HepG2 (cell line): ENCODE data around the gene GGA3. TPM values are rescaled to one million over a fixed set of nuclear protein-coding genes. Genes with fewer than 3 reads are reported as not detected.
A peak's percentile ranks its signal among the peaks of the same experiment; 100 is the strongest.

Source experiments
- DMTF1 ChIP-seq: sonication (generic); formaldehyde crosslinking; IDR thresholded peaks from 2 replicates; pipeline ENCODE4 v1.4.0; 2020; ENCODE audit warnings: mild to moderate bottlenecking, missing genetic modification reagents
- IRF1 ChIP-seq: sonication (generic); formaldehyde crosslinking; IDR thresholded peaks from 2 replicates; pipeline ENCODE4 v1.4.0; 2020; ENCODE audit warnings: low read depth, mild to moderate bottlenecking, missing genetic modification reagents
- SMYD3 ChIP-seq: sonication (generic); formaldehyde crosslinking; IDR thresholded peaks from 2 replicates; pipeline ENCODE4 v1.8.1; 2023; ENCODE audit warnings: mild to moderate bottlenecking, missing genetic modification reagents
- ZBTB39 ChIP-seq: sonication (generic); formaldehyde crosslinking; IDR thresholded peaks from 2 replicates; pipeline ENCODE4 v1.5.0; 2020; ENCODE audit warnings: missing genetic modification reagents
- ZNF333 ChIP-seq: sonication (generic); formaldehyde crosslinking; IDR thresholded peaks from 2 replicates; pipeline ENCODE4 v1.4.0; 2020; ENCODE audit warnings: mild to moderate bottlenecking, missing genetic modification reagents, borderline replicate concordance
- ZNF468 ChIP-seq: sonication (generic); formaldehyde crosslinking; IDR thresholded peaks from 2 replicates; pipeline ENCODE4 v1.8.0; 2022; ENCODE audit warnings: mild to moderate bottlenecking, moderate library complexity, missing genetic modification reagents
- ZNF747 ChIP-seq: sonication (generic); formaldehyde crosslinking; IDR thresholded peaks from 2 replicates; pipeline ENCODE4 v1.8.1; 2023; ENCODE audit warnings: missing genetic modification reagents, mild to moderate bottlenecking, borderline replicate concordance
- polyA plus RNA-seq, 8 experiments: library from polyadenylated mRNA; depleted of rRNA in 3 of 8; stranded (reverse) in 7 of 8; unstranded in 1 of 8; fragments of >200 nt; fragmentation: Illumina TruSeq in 4 of 8; extraction: Trizol in 4 of 8; gene quantifications; 2 replicates each; pipeline versions ENCODE4 v1.2.1 to v1.2.3, GENCODE V29; 2011 to 2016; ENCODE audit warnings: low read depth in 4 of 8, missing spikeins in 1 of 8, mixed read lengths in 1 of 8; ENCODE audit not compliant: insufficient read depth in 1 of 8
- total RNA-seq, 5 experiments: library from RNA; depleted of rRNA; stranded (reverse); fragments of >200 nt; fragmentation: Illumina TruSeq; extraction: Trizol; gene quantifications; 2 replicates each; pipeline ENCODE4 v1.2.3, GENCODE V29; 2016; ENCODE audit warnings: low read depth in 1 of 5
- TF ChIP-seq, protein P1 (sequence below): IDR thresholded peaks from 2 replicates; pipeline ENCODE4 v1.6.1; 2016; ENCODE audit warnings: low read depth
- TF ChIP-seq, protein P2 (sequence below): sonication (generic); formaldehyde crosslinking; IDR thresholded peaks from 2 replicates; pipeline ENCODE4 v1.4.0; 2020; ENCODE audit warnings: mild to moderate bottlenecking, missing genetic modification reagents
- TF ChIP-seq, protein P3 (sequence below): sonication (generic); formaldehyde crosslinking; IDR thresholded peaks from 2 replicates; pipeline ENCODE4 v1.4.0; 2020; ENCODE audit warnings: mild to moderate bottlenecking, missing genetic modification reagents
- TF ChIP-seq, protein P4 (sequence below): sonication (generic); formaldehyde crosslinking; IDR thresholded peaks from 2 replicates; pipeline ENCODE4 v1.4.0; 2020; ENCODE audit warnings: missing genetic modification reagents
- TF ChIP-seq, protein P5 (sequence below): sonication (generic); formaldehyde crosslinking; IDR thresholded peaks from 2 replicates; pipeline ENCODE4 v1.9.0; 2021; ENCODE audit warnings: missing genetic modification reagents, mild to moderate bottlenecking, borderline replicate concordance
- TF ChIP-seq, protein P6 (sequence below): sonication (generic); formaldehyde crosslinking; conservative IDR thresholded peaks from 2 replicates; pipeline ENCODE4 v1.8.1; 2023; ENCODE audit warnings: missing genetic modification reagents

GGA3 gene
- total and polyA plus RNA-seq, 2 of the 13 experiments (the other 11 are each of a cell fraction or from before 2014, with no cell fraction given) = 28.4 to 43.7 TPM

GRCh38 chr17:75267411-75268232 is 6.2 kb upstream of the GGA3 start (continued):
- TF ChIP-seq, protein P1, sequence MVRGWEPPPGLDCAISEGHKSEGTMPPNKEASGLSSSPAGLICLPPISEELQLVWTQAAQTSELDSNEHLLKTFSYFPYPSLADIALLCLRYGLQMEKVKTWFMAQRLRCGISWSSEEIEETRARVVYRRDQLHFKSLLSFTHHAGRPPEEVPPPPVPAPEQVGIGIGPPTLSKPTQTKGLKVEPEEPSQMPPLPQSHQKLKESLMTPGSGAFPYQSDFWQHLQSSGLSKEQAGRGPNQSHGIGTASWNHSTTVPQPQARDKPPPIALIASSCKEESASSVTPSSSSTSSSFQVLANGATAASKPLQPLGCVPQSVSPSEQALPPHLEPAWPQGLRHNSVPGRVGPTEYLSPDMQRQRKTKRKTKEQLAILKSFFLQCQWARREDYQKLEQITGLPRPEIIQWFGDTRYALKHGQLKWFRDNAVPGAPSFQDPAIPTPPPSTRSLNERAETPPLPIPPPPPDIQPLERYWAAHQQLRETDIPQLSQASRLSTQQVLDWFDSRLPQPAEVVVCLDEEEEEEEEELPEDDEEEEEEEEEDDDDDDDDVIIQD (CRISPR knock-in tag) = peak; percentile 10; the same call in 1 of the 2 replicates
- TF ChIP-seq IRF1 (no peak), ZNF747 (CRISPR knock-in tag) (no peak), ZNF333 (CRISPR knock-in tag) (0 out of 2 replicates have a peak, but pooled peaks have one; percentile 26), ZNF468 (CRISPR knock-in tag) (no peak), ZBTB39 (no peak), SMYD3 (CRISPR knock-in tag) (no peak), DMTF1 (no peak)
- TF ChIP-seq, protein P2, sequence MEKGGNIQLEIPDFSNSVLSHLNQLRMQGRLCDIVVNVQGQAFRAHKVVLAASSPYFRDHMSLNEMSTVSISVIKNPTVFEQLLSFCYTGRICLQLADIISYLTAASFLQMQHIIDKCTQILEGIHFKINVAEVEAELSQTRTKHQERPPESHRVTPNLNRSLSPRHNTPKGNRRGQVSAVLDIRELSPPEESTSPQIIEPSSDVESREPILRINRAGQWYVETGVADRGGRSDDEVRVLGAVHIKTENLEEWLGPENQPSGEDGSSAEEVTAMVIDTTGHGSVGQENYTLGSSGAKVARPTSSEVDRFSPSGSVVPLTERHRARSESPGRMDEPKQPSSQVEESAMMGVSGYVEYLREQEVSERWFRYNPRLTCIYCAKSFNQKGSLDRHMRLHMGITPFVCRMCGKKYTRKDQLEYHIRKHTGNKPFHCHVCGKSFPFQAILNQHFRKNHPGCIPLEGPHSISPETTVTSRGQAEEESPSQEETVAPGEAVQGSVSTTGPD (CRISPR knock-in tag) = no peak
- TF ChIP-seq, protein P3, sequence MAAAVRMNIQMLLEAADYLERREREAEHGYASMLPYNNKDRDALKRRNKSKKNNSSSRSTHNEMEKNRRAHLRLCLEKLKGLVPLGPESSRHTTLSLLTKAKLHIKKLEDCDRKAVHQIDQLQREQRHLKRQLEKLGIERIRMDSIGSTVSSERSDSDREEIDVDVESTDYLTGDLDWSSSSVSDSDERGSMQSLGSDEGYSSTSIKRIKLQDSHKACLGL (CRISPR knock-in tag) = peak; percentile 17; the same call in 1 of the 2 replicates
- TF ChIP-seq, protein P4, sequence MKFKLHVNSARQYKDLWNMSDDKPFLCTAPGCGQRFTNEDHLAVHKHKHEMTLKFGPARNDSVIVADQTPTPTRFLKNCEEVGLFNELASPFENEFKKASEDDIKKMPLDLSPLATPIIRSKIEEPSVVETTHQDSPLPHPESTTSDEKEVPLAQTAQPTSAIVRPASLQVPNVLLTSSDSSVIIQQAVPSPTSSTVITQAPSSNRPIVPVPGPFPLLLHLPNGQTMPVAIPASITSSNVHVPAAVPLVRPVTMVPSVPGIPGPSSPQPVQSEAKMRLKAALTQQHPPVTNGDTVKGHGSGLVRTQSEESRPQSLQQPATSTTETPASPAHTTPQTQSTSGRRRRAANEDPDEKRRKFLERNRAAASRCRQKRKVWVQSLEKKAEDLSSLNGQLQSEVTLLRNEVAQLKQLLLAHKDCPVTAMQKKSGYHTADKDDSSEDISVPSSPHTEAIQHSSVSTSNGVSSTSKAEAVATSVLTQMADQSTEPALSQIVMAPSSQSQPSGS = no peak
- TF ChIP-seq, protein P5, sequence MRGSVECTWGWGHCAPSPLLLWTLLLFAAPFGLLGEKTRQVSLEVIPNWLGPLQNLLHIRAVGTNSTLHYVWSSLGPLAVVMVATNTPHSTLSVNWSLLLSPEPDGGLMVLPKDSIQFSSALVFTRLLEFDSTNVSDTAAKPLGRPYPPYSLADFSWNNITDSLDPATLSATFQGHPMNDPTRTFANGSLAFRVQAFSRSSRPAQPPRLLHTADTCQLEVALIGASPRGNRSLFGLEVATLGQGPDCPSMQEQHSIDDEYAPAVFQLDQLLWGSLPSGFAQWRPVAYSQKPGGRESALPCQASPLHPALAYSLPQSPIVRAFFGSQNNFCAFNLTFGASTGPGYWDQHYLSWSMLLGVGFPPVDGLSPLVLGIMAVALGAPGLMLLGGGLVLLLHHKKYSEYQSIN (CRISPR knock-in tag) = no peak
- TF ChIP-seq, protein P6, sequence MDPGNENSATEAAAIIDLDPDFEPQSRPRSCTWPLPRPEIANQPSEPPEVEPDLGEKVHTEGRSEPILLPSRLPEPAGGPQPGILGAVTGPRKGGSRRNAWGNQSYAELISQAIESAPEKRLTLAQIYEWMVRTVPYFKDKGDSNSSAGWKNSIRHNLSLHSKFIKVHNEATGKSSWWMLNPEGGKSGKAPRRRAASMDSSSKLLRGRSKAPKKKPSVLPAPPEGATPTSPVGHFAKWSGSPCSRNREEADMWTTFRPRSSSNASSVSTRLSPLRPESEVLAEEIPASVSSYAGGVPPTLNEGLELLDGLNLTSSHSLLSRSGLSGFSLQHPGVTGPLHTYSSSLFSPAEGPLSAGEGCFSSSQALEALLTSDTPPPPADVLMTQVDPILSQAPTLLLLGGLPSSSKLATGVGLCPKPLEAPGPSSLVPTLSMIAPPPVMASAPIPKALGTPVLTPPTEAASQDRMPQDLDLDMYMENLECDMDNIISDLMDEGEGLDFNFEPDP = 0 out of 2 replicates have a peak, but pooled peaks have one; percentile 95
